Endothelial cell of hepatic sinusoid (primary cell): ENCODE measurements around the gene SLC47A2.

Experiments used
- in situ Hi-C: cut with HindIII; loops from 2 replicates; pipeline ENCODE4 v1.10.0; 2017; ENCODE audit warnings: low sequenced_read_pairs

Gene SLC47A2

GRCh38 chr17:19747829-19748806 lies 31.7 kb upstream of the SLC47A2 start, which contains the start of gene ALDH3A1:
ALDH3A1 (minus strand) TSS chr17:19748298; CDS start chr17:19745129, 3,169 bp downstream.
- in situ Hi-C loops, result no loop called here

DNA sequence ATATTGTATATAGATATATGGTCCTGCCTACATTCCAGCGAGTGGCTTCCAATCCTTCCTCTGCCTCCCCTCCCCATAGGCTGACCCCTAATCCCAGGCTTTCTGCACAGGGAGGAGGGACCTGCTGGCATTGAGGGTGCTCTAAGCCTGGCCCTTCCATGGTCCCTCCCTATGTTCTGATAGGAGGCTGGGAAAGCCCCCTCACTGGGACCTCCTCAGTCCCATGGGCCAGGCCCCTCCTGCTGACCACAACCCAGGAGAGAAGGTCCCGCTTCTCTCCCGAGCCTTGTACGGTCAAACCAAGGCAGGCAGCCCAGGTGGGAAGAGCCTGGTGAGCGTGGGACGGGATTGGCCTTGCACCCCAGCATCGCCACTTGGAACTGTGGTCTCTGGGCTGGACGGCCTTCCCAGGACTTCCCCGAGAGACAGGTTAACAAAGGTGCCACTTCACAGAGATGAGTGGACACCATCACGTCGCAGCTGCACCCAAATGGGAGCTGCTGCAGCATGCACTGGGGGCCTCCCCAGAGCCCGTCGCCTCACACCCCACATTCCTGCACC lies 30.9 kb upstream of the SLC47A2 start:
- in situ Hi-C loops, result no loop called here

- in situ Hi-C loops, result no loop called here
Observed at GRCh38 chr17:19746517-19746916, 30.1 kb upstream of the SLC47A2 start.

GRCh38 chr17:19744922-19745757 lies 28.8 kb upstream of the SLC47A2 start:
- in situ Hi-C loops, result no loop called here

DNA sequence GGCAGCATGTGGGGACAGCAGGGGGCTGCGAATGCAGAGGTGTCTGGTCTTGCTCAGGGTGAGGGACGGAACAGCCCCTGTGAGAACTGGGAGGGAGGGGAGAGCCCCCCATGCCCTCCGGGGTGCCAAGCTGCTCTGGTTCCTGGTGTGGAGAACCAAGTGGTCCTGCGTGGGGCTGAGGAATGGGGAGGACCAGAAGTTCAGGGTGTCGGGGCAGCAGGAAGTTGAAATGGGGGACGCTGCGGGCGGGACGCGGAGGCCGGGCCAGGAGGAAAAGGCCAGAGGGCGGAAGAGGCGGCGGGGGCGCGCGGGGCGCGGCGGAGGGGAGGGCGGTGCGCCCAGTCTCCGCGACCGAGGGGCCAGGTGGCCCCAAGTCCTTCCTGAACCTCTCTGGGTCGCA lies 28.1 kb upstream of the SLC47A2 start:
- in situ Hi-C loops, result no loop called here

GRCh38 chr17:19743101-19744100 lies 27.0 kb upstream of the SLC47A2 start:
- in situ Hi-C loops, result no loop called here

DNA sequence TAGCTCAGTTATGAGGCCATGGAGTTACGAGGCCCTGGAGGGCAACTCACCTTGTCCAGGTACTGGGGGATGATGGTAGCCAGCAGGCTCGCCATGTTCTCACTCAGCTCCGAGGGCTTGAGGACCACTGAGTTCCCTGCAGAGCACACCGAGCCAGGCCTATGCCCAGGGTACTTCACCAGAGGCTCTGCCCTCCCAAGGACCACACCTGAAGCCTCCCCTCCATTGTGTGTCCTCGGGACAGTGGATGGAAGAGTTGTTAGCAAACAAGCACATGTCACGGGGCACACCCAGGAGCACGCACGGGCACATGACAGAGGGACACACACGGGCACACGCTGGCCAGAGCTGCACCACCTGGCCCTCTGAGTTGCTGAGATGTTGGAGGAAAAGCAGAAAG lies 26.1 kb upstream of the SLC47A2 start:
- in situ Hi-C loops, result no loop called here

- in situ Hi-C loops, result no loop called here
Observed at GRCh38 chr17:19741832-19742457, 25.6 kb upstream of the SLC47A2 start.

DNA sequence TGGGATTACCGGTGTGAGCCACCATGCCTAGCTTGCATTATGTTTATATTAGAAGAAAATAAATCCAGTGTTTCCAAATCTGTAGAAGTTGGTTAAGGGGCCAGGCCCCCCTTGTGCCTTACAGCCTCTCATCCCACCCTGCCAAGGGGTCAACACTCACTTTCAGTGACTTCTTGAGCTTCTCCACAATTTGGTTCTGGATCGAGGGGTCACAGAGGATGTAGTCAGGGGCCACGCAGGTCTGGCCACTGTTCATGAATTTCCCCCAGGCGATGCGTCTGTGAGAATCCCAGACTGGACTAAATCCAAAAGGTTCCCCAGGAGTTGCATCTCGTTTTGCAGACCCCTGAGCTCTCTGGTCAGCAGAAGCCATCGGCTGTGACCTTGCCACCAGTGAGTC lies 24.5 kb upstream of the SLC47A2 start:
- in situ Hi-C loops, result no loop called here

- in situ Hi-C loops, result no loop called here
Observed at GRCh38 chr17:19739241-19740201, 23.1 kb upstream of the SLC47A2 start.

DNA sequence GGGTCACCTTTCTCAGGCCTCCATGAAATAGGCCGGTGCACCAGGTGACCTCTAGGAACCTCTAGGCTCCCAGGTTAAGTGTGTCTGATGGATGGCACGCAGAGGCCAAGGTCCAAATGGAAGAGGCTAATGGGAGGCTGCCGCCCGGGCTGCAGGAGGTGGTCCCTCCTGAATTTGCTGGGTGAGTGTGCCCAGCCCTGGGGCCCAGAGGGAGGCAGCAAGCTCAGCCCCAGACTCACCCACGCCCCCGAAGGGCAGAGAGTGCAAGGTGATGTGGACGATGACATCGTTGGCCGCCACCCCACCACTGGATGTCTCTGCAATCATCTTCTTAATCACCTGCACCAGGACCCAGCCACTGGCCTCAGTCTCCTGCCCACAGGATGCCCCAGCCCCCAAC lies 22.4 kb upstream of the SLC47A2 start:
- in situ Hi-C loops, result no loop called here

DNA sequence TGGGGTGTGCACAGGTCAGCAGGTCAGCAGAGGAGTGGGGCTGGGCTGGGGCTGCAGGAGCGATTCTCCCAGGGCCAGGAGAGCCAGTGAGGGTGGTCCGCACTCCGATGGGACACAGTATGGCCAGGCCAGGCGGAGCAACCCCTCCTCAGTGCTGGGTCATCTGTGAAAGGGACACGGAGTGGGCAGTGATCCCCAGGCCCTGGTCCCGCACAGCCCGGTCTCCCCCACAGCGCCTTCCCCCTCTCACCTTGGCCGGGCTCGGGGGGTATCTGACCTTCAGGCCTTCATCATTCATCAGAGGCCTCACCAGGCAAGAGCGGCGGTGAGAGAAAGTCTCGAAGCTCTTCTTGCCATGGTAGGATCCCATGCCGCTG lies 21.7 kb upstream of the SLC47A2 start:
- in situ Hi-C loops, result no loop called here

DNA sequence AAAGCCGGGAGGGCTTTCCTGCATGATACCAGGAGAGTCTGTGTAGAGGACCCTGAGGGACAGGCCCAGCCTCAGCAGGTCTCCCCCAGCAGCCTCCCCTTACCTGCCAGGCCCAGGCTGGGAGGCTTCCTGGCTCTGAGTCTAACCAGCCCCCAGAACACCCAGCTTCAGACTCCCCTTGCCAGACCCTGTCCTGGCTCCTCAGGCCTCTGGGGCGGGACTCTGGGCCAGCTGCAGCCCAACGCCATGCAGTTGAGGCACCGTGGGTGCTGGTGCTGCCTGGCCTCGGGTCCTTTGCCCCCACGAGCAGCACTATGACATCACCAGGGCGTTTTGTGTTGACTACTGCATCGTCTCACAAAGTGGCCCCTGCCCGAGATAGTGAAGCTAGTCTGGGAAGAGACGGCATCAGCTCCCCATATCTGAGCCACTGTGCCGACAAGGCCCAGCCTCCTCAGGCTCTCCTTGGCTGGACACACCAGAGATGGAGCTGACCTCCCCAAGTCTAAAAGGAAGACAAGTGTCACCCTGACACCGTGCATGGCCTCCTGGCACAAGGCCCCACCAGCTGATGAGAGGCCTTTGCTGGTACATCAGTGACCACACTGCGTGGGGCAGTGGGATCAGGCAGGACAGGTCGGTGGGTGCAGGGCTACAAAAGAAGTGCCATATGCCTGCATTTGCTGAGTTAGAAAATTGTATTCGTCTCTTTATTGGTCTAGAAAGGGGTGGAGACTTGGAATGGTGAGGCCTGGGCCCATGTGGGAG lies 21.1 kb upstream of the SLC47A2 start:
- in situ Hi-C loops, result no loop called here

DNA sequence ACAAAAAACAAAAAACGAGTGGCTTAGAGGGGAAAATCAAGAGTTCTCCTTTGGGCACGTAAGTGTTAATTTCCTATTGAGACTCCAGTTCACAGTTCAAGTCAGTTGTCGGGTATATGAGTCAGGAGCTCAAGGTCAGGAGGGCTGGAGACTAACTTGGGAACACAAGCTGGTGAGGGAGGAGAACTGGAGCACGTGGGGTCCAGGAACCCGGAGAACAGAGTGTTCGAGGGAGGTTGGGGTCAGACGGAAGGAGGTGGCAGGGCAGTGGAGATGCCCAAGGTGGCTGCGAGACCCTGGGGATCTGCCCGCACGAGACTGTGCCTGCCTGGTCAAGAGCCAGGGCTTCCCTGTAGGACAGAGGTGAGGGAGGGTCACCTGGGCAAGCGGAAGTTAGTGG lies 19.7 kb upstream of the SLC47A2 start:
- in situ Hi-C loops, result no loop called here

- in situ Hi-C loops, result no loop called here
Observed at GRCh38 chr17:19733953-19734526, 17.7 kb upstream of the SLC47A2 start.

- in situ Hi-C loops, result no loop called here
Observed at GRCh38 chr17:19731626-19732025, 15.2 kb upstream of the SLC47A2 start.

DNA sequence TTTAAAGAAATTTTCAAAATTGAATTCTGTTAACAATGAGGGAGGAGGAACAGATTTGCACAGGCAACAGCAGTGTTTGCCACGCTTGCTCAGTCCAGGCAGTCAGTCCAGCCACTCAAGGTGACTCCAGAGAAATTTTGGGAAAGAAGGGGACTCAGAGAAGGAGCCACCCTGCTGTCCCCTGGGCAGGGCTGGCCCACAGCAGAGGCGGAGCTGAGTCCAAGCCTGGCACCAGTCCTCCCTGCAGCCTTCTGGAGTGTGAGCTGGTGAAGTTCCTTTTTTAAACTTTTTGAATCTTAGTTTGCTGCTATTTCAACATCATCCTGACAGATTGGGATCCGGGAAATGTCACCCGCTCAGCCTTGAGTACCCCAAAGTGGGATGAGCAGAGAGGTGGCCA lies 14.5 kb upstream of the SLC47A2 start:
- in situ Hi-C loops, result no loop called here

- in situ Hi-C loops, result no loop called here
Observed at GRCh38 chr17:19729900-19730299, 13.5 kb upstream of the SLC47A2 start.
